Measurements from ENCODE around the gene EBF4.

- TF ChIP-seq ZNF274 (IDR thresholded peaks at IDR 0.05; ENCODE audit: low read depth, low read length) (no peak), CTCF (IDR thresholded peaks at IDR 0.05 in 2 of 3, conservative IDR thresholded peaks at IDR 0.05 in 1 of 3; ENCODE audit: borderline replicate concordance in 1 of 3, insufficient read depth in 1 of 3, low read depth in 2 of 3, low read length in 2 of 3) (no peak), POLR2AphosphoS5 (IDR thresholded peaks at IDR 0.05; ENCODE audit: low read depth, low read length) (no peak), YY1 (IDR thresholded peaks at IDR 0.05; ENCODE audit: extremely low read depth, insufficient replicate concordance, low read depth, low read length) (no peak), EZH2phosphoT487 (IDR thresholded peaks at IDR 0.05; ENCODE audit: borderline replicate concordance) (no peak)
Measured at GRCh38 chr20:2692036-2692885, at the start of gene EBF4.
